Breast epithelium (tissue), 3 donors: ENCODE results near the gene GNRH2.

Source experiments
- CTCF ChIP-seq, 3 donors: fragments of 450-650 bp; IDR thresholded peaks; one replicate each; pipeline ENCODE4 v1.5.1; 2016 to 2017; ENCODE audit warnings: antibody characterized with exemption in 3 of 3, mild to moderate bottlenecking in 3 of 3, moderate library complexity in 3 of 3
- POLR2A ChIP-seq: fragments of 450-650 bp; IDR thresholded peaks from one replicate; pipeline ENCODE4 v1.6.1; 2016; ENCODE audit warnings: antibody characterized with exemption, mild to moderate bottlenecking, moderate library complexity

DNA sequence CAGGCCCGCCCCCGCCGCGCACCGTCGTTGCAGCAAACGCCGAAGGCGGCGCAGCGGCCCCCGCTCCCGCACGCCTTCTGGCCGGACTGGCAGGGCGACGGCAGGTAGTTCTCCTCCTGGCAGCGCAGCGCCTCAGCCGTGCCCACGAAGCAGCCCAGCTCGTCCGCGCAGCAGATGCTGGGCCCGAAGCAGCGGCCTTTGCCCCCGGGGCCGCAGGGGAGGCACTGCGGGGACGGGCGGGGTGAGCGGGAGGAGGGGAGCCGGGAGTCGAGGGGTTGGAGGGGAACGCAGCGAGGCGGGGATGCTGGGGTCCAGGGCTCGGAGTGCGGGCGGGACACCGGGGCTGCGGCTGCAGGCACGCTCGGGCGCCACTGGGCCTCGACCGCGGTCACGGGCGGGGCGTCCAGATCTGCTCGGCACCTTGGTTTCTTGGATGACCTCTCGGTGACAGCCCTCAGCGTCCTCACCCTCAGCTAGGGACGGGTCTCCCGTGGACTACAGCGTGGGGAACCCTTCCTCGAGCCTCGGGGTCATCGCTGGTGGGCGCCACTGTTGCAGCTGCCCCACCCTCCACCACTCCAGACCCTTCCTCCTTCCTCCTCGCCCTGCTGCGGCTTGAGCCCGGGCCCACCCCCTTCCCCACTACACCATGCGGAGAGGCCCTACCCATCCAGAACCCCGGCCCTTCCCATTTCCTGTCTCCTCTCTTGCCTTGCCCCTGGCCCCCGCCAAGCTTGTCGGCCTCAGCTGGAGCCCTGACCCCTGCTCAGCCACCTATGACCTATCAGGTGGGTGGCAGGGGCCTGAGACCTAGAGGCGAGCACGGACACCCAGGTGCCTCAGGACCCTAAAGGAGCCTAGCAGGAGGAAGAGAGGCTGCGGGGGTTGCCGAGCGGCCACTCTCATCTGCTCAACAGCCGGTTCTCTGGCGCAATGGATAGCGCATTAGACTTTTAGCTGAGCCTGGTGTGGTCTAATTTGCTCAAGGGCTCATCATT is 39.8 kb downstream of the GNRH2 start:
- TF ChIP-seq CTCF (IDR thresholded peaks at IDR 0.05) (no peak), POLR2A (no peak)
